ENCODE measurements around the gene CEACAM5. TPM values are rescaled to one million over a fixed set of nuclear protein-coding genes. Genes with fewer than 3 reads are reported as not detected.

The CEACAM5 gene
- total and polyA plus RNA-seq, 4 donors, result 0.02 TPM; not detected in 3

GRCh38 chr19:41695745-41696144 is 12.7 kb upstream of the CEACAM5 start (continued):
- TF ChIP-seq NR2F2 (IDR thresholded peaks at IDR 0.05), result no peak

- Histone ChIP-seq H3K36me3 (ENCODE audit: control insufficient read depth in 4 of 4, insufficient read depth in 3 of 4, low read depth in 1 of 4, low read length in 3 of 4) (no peaks in the 10 kb centered on the region), H3K9me3 (ENCODE audit: control insufficient read depth in 4 of 4, low read length in 3 of 4) (no peaks in the 10 kb centered on the region), H3K4me1 (ENCODE audit: control insufficient read depth in 4 of 4, insufficient read depth in 4 of 4, low read length in 3 of 4) (peaks cover 0 to 3% (median 0%) of the 10 kb centered on the region in 4 donors), H3K9ac (ENCODE audit: low read depth in 1 of 2, low read length in 2 of 2) (no peak overlapping the region), H3K4me3 (ENCODE audit: low read depth in 1 of 3, low read length in 3 of 3) (no peak overlapping the region), H3K27ac (ENCODE audit: low read depth in 1 of 2, low read length in 2 of 2) (no peak overlapping the region), H3K27me3 (ENCODE audit: control insufficient read depth in 4 of 4, insufficient read depth in 4 of 4, low read length in 3 of 4) (peaks cover 0 to 5% (median under 1%) of the 10 kb centered on the region in 4 donors)
- no peak for DNase-seq (ENCODE audit: low spot score)
- TF ChIP-seq REST (IDR thresholded peaks at IDR 0.05) (peak; percentile 95), FOXA2 (IDR thresholded peaks at IDR 0.05) (no peak), NR2F2 (IDR thresholded peaks at IDR 0.05) (no peak)
- 59% methylated on average over 7 of the region's 7 CpGs for WGBS
Measured at GRCh38 chr19:41696402-41697197, 11.8 kb upstream of the CEACAM5 start.

GRCh38 chr19:41697198-41697855 is 11.1 kb upstream of the CEACAM5 start:
- no peak overlapping the region for H3K9ac ChIP-seq (ENCODE audit: low read depth in 1 of 2, low read length in 2 of 2)
- 57% methylated on average over 9 of the region's 9 CpGs for WGBS
- no peak overlapping the region for H3K27ac ChIP-seq (ENCODE audit: low read depth in 1 of 2, low read length in 2 of 2)
- no peak for DNase-seq (ENCODE audit: low spot score)
- H3K4me3 ChIP-seq (ENCODE audit: low read depth in 1 of 3, low read length in 3 of 3), result no peak overlapping the region
- no peaks in the 10 kb centered on the region for H3K9me3 ChIP-seq (ENCODE audit: control insufficient read depth in 4 of 4, low read length in 3 of 4)
- H3K4me1 ChIP-seq (ENCODE audit: control insufficient read depth in 4 of 4, insufficient read depth in 4 of 4, low read length in 3 of 4), result peaks cover 0 to 3% (median 0%) of the 10 kb centered on the region in 4 donors
- TF ChIP-seq CTCF (IDR thresholded peaks at IDR 0.05; ENCODE audit: low read depth, low read length, missing input control), result no peak
- TF ChIP-seq RXRA (IDR thresholded peaks at IDR 0.05), result no peak
- no peak for TF ChIP-seq GABPA (IDR thresholded peaks at IDR 0.05 in 1 of 2, conservative IDR thresholded peaks at IDR 0.05 in 1 of 2)
- TF ChIP-seq YY1 (IDR thresholded peaks at IDR 0.05), result no peak
- no peak for TF ChIP-seq HNF4A (conservative IDR thresholded peaks at IDR 0.05)
- TF ChIP-seq FOXA1 (IDR thresholded peaks at IDR 0.05), result no peak
- no peak for TF ChIP-seq ATF3 (IDR thresholded peaks at IDR 0.05)
- TF ChIP-seq SP1 (IDR thresholded peaks at IDR 0.05), result no peak
- TF ChIP-seq EGR1 (IDR thresholded peaks at IDR 0.05; ENCODE audit: low read depth in 2 of 2), result no peak
- no peak for TF ChIP-seq FOXA2 (IDR thresholded peaks at IDR 0.05)
- TF ChIP-seq NR2F2 (IDR thresholded peaks at IDR 0.05), result no peak
- TF ChIP-seq RAD21 (IDR thresholded peaks at IDR 0.05), result no peak
- TF ChIP-seq REST (IDR thresholded peaks at IDR 0.05), result no peak
- H3K27me3 ChIP-seq (ENCODE audit: control insufficient read depth in 4 of 4, insufficient read depth in 4 of 4, low read length in 3 of 4), result peaks cover 0 to 5% (median under 1%) of the 10 kb centered on the region in 4 donors
- no peaks in the 10 kb centered on the region for H3K36me3 ChIP-seq (ENCODE audit: control insufficient read depth in 4 of 4, insufficient read depth in 3 of 4, low read depth in 1 of 4, low read length in 3 of 4)
